A673 (cell line): ENCODE data around the gene PSG11.
"Not testable (repeated sequence)": the region's sequence is repeated elsewhere in the genome, so short reads cannot be mapped to it uniquely, and the experiment has no call there.

Source experiments
- CTCF ChIP-seq: fragments of 300-800, 200-600 bp; sonication (generic); conservative IDR thresholded peaks from 2 replicates; pipeline ENCODE4 v1.5.1; 2017; ENCODE audit warnings: low read depth, mild to moderate bottlenecking, antibody characterized with exemption, low read length, moderate library complexity, mixed read lengths
- EZH2 ChIP-seq: fragments of 200-600 bp; sonication (generic); IDR thresholded peaks from 2 replicates; pipeline ENCODE4 v1.6.1; 2017; ENCODE audit warnings: borderline replicate concordance, low read depth, mild to moderate bottlenecking, mixed read lengths, antibody characterized with exemption, low read length; ENCODE audit not compliant: poor library complexity, severe bottlenecking

GRCh38 chr19:43047966-43048365, 21.7 kb upstream of the PSG11 start:
- TF ChIP-seq CTCF, EZH2: not testable (repeated sequence)
